Dermis blood vessel endothelial cell (primary cell): ENCODE measurements around the gene SAFB. TPM values are rescaled to one million over a fixed set of nuclear protein-coding genes. Genes with fewer than 3 reads are reported as not detected.
"Not testable (repeated sequence)": the region's sequence is repeated elsewhere in the genome, so short reads cannot be mapped to it uniquely, and the experiment has no call there.

ENCODE experiments used
- DNase-seq: peaks from one replicate; pipeline ENCODE4 v3.0.0; 2010
- total RNA-seq: library from RNA; depleted of rRNA; stranded (reverse); fragments of >200 nt; gene quantifications from 2 replicates; pipeline ENCODE4 v1.2.3, GENCODE V29; 2014

SAFB gene
- total RNA-seq, 1 donor from 2014 or later, result 56.0 TPM

DNA sequence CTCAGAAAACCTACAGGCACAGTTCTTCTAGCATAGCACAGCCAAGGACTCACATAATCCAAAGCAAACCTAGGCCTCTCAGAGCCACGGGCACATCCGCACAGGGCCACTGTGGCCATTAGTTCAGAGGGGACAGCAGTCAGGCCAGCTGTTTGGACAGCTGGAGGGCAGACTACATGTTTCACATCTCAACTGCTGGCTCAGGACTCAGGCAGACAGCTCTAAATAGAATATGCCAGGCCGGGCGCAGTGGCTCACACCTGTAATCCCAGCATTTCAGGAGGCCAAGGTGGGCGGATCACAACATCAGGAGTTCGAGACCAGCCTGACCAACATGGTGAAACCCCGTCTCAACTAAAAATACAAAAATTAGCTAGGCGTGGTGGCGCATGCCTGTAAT, 27.1 kb upstream of the SAFB start:
- no peak for DNase-seq

DNA sequence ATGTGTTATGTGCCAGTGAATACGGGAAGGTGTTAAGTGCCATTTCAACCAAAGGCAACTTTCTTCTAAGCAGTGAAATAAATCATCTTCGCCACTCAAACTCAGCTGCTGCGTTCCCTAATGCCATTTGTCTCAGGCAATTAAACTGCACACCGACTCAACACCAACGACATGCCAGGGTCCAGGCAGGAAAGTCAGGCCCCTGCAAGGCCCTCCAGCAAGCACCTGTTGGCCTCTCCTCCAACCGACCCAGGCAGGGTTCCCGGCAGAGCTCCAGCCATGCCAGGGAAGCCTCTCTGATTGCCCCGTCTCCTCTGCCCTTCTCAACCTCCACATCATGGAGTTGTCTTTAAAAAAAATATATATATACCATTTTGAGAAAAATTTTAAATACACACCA, 22.1 kb upstream of the SAFB start:
- DNase-seq, result no peak

DNA sequence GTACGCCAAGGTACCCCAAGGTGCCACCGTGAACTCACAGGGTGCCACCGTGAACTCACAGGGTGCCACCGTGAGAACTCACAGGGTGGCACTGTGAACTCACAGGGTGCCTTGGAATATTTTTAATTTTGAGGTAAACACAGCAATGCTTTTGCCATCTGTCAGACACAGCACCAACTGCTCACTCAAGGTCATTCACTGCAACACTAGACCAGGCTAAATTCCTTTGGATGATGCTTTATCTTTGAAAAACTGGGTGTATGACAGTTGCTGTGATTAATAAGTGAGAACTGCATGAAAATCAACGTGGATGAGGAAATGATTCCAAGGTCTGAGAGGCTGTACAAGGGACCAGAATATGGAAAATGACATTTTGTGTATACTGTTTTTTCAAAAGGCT, 19.3 kb upstream of the SAFB start:
- no peak for DNase-seq

DNA sequence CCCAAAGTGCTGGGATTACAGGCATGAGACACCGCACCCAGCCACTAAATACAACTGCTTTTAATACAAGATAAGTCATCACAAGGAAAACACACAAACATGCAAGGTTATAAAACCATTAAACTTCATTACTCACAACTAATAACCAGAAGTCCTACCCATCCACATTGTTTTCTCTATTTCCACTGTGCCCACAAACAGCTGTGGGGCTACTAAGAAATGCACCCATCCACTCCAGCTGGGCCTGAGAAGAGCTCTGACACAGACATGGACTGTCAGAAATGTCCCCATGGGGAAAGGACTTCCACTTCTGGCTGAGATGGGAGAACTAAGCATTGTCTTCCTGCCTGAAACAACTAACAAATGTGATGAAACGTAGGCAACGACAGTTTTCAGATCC, 17.5 kb upstream of the SAFB start:
- DNase-seq, result no peak

DNA sequence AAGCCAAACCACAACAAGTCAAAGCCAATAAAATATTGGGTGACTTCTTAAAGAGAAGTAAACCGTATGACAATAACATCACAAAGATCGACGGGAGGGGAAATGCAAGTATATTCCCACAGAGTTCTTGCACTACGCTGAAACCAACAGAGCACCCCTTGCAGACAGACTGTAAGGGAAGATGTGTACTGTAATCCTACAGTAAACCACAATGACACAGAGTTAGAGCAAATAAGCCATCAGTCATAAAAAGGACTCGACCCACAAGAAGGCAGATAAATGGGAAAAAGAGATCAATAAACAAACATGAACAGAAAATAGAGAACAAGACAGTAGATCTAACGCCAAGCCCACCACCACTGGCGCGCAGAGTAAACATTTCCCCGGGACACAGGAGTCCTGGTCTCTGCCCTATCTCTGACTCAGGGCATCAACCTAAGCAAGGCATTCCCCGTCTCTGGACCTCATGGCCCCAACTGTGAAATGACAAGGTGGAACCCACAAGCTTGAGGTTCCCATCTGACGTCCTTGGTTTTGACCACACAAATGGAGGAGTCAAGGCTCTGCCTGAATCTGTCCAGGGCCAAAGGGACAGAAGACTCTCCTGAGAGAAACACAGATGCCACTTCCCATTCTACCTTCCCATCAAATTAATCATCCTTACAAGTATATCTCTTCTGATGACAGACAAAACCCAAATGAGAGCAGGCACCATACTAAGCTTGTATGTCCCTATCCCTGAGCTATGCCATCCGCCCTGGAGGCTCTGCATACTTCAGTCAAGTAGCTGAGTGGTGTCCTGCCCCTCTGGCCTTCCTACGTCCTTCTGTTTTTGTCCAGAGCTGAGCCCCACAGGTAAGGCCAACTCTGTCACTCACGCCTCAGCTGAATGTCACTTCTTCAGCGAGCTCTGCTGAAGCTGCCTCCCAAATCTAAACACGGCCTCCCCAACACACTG, 15.3 kb upstream of the SAFB start:
- DNase-seq, result no peak

DNA sequence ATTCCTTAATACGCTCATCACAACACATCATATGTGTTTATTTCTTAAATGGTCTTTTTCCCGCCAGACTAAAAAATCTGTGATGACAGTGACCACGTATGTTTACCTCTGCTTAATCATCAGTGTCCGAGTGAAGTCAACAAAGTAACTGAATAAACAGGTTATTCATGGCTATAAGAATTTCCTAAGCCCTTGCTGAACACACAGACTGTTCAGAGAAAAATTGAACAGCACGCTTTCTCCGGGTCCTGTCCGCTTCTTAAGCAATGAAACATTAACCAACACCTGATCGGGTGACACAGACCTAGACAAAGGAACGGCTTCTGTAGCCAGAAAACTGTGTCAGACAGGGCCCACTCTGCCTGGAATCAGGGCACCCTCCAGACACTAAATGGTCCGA, 14.6 kb upstream of the SAFB start:
- DNase-seq, result no peak

DNA sequence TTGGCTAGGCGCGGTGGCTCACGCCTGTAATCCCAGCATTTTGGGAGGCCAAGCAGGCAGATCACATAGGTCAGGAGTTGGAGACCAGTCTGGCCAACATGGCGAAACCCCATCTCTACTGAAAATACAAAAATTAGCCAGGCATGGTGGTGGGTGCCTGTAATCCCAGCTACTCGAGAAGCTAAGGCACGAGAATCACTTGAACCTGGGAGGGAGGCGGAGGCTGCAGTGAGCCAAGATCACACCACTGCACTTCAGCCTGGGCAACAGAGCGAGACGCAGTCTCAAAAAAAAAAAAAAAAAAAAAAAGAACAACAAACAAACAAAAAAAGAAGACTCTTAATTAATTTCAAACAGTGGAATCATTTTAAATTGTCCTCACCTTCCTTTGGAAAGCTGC, 14.1 kb upstream of the SAFB start:
- DNase-seq, result not testable (repeated sequence)

DNA sequence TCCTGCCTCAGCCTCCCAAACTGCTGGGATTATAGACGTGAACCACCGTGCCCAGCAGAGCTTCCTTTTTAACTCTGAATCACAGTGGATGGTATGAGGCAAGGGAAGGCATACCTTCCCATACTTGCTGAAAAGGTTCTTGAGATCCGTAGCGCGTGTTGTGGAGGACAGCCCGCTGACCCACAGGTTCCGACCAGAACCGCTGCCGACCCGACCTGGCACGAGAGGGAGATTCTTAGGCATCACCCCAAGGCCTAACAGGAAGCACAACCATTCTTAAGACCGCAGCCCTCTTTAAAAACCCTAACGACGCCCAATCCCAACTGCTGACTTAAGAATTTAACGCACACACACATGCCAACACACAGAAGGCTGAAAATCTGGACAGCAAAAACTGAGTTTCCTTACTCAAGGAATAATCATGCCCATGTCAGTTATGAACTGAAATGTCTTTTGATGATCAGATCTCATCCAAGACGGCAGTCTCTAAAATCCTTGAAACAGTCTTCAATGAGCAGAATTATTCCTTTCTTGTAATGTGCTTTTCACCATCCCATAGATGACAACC, 12.9 kb upstream of the SAFB start:
- DNase-seq, result no peak

DNA sequence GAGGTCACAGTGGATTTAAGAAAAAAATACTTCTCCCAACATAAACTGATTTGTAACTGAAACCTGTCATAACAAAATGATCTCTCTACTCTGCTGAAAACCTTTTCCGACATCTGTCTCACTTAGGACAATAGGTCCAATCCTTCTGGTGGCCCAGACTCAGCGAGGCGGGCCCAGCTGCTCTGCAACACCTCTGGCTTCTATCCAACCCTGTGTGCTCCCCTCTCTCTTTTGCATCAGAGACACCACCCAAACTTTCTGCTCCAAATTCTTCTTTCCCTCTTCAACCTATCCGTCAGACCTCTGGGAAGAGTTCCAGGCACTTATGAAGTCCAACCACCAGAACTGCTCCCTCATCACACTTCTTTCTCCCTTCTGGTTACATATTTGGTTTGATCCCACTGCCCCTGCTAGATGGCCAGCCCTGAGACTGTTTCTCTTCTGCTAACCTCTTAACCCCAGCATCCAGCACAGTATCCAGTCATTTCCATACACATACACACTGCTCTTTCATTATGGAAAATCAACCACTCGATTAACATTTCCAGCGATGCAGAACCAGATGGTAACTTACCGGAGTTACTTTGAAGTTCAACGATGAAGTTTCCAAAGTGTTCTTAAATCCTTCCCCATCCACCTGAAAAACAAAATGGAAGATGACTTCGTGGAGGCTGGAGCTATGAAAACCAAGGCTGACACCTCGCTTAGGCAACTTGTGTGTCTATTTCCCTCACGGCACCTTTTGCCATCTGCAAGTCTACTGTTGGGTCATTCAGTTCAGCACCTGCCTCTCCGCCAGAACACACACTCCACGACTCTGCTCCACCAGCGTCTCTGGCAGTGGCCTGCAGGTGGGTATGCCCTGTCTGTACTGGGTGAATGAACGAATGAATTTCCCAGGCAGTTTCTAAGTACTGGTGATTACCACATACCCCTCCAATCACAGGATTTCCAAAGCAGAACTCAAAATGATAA, 9.7 kb upstream of the SAFB start:
- DNase-seq, result no peak

DNA sequence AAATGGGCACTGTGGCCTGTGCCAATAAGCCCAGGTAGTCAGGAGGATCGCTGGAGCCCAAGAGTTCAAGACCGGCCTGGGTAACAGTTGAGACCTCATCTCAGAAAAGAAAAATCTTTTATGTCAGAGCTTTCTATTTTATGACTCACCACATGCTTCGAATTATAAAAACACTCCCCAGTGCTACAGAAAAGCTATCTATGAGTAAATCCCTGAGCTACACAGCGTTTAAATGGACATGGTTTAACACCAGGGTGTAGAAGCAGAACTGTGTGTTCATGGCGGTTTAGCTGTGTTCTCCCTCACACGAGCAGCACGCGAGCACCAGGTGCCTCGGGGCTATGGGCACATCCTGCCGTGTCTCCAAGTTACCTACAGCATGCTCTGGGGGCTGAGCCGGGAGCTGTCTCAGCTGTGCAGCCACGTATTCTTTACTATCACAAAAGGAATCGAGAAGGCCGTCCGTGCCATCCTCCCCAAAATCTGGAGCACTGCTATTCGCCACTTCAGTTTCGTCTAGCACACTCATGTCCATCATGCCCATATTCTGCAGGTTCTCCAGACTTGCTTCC, 7.0 kb upstream of the SAFB start:
- no peak for DNase-seq

DNA sequence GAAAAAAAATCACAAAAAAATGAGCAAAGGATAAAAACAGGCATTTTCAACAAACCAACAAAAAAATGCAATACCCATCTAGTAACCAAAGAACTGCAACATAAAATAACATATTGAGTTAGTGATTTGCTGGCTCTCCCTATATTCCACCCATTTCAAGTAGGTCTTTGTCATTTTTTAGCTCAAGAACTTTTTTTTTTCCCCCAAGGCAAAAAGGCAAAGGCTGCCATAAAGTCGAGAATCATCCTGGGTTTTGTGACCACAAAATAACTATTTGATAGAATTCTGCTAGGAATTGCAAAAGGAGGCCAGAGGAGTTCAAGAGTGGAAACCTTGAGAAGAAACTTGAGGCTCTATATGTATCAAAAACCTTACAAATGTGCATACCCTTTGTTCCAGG, 5.8 kb upstream of the SAFB start:
- no peak for DNase-seq

DNA sequence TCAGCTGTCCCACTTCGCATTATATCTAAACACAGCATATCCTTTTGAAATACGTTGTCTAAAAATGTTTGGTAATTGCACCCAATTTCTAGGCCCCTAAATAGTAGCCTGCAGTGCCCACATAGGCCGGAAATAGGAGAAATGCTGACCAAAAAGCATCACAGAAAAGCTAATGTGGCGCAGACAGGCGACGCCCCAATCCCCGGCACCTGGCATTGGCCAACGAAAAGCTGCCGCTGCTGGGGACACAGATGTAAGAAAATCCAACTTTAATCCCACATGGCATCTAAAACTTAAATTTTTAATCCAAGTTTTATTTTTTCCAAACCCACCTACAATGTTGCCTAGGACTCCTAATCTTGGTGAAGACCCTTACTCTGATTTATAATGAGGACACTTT, 4.3 kb upstream of the SAFB start:
- no peak for DNase-seq

DNA sequence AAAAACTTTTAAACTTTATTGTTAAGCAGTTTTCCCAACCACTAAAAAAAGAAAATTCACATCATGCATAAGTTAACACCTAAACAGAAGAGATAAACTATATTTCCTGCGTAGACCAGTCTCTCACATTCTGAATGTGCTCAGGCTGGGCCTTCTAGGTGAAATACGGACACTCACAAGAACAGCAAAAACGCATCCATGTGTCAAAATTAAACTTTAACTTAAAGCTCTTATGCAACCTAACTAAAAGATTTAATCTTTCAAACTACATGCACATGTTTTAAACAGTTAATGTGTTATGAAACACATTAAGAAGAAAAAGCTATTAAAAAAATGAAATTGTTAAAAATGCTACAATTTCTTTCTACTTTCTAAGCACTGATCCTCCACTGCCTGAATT, 2.9 kb upstream of the SAFB start:
- DNase-seq, result no peak

DNA sequence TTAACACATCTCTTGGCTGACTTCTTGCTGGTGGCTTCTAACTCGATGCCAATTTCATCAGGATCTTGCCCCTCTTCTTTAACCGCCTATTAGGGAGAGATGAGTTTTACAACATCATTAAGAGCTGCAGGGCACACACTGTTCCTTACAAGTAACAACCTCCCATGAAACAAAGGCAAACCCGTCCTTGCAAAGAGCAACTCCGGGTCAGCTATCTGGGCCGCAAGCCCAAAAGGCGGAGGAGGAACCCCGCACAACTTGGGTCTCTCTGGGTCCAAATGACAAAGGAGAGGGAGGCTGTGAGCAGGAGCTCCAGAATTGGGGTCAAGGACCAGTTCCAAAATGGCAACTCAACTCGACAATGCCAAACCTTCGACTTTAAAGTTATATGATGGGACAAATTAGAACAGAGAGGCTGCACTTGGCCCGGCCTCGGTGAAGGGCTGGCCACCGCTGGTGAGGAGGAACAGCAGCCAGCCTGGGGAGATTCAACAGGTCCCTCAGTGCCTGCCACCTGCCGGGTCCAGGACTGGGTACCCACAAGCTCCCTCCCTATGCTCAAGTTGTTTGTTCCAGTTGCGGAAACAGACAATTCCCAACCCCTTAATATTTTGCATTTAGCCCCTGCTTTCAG, 1.5 kb upstream of the SAFB start:
- peak; percentile 20 for DNase-seq

DNA sequence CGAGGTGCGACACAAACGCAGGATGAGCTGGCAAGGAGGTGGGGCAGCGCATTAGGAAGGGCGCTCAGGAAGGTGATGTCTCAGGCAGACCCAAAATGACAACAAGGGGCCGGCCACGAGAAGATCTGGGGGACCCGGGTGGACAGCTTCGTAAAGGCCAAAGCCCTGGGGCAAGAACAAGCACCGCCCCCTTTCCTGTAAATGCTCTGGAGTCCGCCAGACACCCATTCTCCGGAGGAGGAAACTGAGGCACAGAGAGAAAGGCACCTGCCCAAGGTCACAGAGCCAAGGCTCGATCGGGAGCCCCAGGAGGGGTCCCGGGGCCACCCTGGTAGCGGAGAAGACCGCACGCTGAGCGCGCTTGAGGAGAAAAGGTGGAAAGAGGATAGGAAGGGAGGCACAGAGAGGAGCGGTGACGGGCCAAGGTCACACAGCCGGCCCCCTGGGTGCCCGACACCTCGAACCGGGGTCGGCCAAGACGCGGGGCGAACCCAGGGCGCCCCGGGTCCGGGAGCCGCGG, 878 bp upstream of the SAFB start:
- no peak for DNase-seq

DNA sequence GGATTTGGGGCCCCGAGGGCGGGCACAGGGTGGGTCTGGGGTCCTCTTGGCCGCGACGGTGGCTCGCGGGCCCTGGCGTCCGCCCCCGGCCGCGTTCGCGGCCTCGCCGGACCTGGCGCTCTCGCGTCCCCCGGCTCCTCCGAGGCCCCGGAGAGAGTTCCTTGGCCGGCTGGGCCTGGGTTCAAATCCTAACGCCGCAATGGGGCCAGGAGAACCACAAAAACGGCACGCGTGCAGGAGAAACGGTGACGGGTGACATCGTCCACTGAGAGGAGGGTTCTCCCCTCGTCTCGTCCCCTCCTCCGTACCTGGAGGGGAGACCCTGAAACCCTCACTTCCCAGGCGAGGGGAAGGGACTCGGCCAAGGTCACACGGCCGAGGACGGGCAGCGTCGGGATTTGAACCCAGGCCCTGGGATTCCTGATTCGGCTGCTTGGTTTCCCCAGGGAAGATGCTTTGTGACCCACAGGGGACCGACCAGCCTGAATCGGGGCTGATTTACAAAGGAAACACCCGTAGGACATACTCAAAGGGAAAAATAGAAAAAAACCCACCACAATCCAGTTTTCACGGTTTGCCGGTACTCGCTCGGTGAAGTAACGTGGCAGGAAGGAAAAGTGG, 624 bp downstream of the SAFB start:
- DNase-seq, result peak; percentile 21

DNA sequence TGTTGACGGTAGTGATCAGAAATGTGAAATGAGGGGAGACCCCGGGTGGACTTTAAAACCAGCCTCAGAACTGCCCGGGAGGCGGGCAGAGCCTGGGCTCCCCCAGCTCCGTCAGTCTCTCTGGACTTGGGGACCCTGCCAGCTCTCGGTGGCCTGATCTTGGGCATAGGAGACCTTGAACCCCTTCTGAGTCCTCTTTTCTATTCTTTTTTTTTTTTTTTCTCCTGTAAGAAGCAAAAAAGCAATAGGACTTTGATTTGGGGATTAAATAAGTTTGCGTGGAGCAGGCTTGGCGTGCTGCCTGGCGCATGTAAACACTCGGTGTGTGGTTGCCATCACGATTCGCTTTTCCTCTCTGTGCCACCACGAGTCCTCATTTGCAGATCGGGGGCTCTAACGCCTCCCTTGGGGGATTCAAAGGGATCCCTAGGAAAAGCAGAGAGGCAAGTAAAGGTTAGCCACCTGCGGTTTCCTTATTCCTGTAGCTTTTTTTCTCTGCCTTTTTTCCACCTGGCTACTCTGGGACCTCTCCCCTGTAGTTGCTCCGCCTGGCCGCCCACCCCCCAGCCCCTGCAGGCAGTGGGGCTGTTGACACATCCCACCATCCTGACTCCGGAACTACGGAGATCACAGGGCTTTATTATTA, 1.3 kb downstream of the SAFB start:
- peak; percentile 61 for DNase-seq

DNA sequence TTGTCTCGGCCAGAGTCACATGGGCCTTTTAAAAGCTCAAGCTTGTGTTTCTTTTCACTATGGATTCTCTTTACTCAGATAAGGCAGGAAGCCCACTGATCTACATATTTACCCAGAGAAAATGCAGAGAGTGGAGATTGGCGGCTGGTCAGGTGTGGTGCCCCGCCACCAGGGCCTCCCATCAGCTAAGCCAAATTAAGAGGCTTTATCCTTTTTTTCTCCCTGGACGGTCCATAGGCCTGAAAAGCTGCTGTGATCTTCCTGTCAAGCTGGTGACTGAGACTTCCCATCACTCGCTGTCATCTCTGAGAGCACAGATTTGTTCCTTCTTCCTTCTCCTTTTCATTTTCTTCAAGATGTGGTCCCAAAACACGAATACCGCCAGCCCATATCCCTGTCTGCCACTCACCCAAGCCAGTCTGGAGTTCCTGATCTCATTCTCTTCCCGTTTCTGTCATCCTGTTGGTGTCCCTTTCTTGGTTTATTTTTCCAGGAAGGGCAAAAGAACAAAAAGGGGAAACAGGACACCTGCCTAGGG, 1.9 kb downstream of the SAFB start:
- DNase-seq, result peak; percentile 10

DNA sequence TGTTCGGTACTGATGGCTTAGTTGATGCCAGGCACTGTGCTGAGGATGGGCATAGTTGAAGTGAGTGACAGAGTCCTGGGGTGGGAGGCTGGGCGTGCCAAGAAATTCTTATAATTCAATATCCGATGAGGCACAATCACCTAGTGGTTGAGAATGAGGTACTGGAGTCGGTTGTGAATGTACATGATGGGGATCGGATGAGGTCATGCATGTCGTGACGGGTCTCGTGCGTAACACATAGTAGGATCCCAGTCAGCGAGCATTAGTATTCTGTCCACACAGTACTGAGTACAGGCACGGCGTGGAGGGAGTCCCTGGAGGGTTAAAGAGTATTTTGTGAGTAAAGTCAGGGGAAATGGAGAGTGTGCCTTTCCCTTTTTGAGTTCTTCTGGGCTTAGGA, 2.8 kb downstream of the SAFB start:
- no peak for DNase-seq

DNA sequence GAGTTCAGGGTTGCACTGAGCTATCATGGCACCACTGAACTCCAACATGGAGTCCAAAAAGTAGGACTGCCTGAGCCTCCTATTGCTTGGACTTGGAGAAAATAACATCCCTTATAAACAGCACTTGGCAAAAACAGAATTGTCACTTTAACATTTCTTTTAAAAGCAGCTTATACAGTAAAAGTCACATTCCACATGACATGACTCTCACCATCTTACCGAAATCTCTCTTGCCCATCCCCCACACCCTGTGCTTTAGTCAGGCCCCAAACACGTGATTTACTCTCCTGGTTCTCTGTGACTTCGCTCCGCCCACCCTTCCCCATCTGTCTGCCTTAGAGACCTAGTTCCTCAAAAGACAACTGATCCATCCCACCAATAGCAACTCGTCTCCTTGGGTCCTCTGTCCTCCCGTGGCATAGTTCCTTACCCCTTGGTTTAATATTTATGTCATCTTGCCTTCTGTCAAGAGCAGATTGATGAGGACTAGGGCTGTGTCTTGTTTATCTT, 4.6 kb downstream of the SAFB start:
- DNase-seq, result no peak

DNA sequence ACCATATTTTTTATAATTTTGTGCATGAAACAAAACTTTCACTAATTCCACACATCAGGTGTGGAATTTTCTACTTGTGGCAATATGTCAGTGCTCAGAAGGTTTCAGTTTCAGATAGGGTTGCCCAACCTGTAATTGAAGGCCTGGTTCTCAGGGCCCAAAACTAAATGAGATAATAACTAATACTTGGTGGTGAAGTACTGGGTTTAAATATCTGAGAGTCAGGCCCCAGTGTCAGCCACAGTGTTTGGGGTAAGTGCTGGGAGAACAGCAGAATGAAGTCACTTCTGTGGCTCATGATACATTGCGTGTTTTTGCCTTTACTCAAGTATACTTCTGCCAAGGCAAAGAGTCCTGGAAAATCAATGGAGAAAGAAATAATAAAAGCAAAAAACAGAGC, 5.6 kb downstream of the SAFB start:
- no peak for DNase-seq
